HL-60 (cell line): Measurements from ENCODE around the gene MORN5.

Source experiments
- DNase-seq, 2 experiments: peaks; one replicate each; pipeline ENCODE4 v3.0.0-alpha.2; 2010 to 2020; ENCODE audit warnings: low read depth in 1 of 2, low spot score in 1 of 2
- H3K27ac ChIP-seq: fragments of 250-450 bp; sonication (Bioruptor Pico); replicated peaks from 2 replicates; pipeline ENCODE4 v1.5.1; 2020; ENCODE audit warnings: mild to moderate bottlenecking, moderate library complexity
- H3K27me3 ChIP-seq: fragments of 250-450 bp; sonication (Bioruptor Pico); 2 replicates; pipeline ENCODE4 v1.5.1; 2021; ENCODE audit warnings: mild to moderate bottlenecking, moderate library complexity; ENCODE audit not compliant: insufficient read depth, poor library complexity, severe bottlenecking
- H3K4me3 ChIP-seq: replicated peaks from 2 replicates; pipeline ENCODE4 v1.5.1; 2011; ENCODE audit warnings: mild to moderate bottlenecking, control low read depth, low read length; ENCODE audit not compliant: insufficient read depth
- CTCF ChIP-seq: IDR thresholded peaks from one replicate; pipeline ENCODE4 v1.5.1; 2011; ENCODE audit warnings: low read length, control low read depth, inconsistent platforms; ENCODE audit not compliant: insufficient read depth
- GABPA ChIP-seq: IDR thresholded peaks from 2 replicates; pipeline ENCODE4 v1.6.1; 2012; ENCODE audit warnings: low read depth
- POLR2AphosphoS5 ChIP-seq: IDR thresholded peaks from 2 replicates; pipeline ENCODE4 v1.6.1; 2012; ENCODE audit warnings: low read depth
- REST ChIP-seq: IDR thresholded peaks from 2 replicates; pipeline ENCODE4 v1.6.1; 2012; ENCODE audit warnings: low read depth; ENCODE audit not compliant: insufficient replicate concordance
- SPI1 ChIP-seq: IDR thresholded peaks from 2 replicates; pipeline ENCODE4 v1.6.1; 2012; ENCODE audit warnings: low read depth, mild to moderate bottlenecking, borderline replicate concordance

Gene MORN5

GRCh38 chr9:122119721-122120120 is 40.0 kb upstream of the MORN5 start:
- no peak for DNase-seq
- H3K27me3 ChIP-seq: peaks cover 2% of the 10 kb centered on the region
- TF ChIP-seq SPI1 (no peak), POLR2AphosphoS5 (no peak), CTCF (no peak), REST (no peak), GABPA (no peak)
- no peak overlapping the region for H3K27ac ChIP-seq
- no peak overlapping the region for H3K4me3 ChIP-seq

GRCh38 chr9:122120316-122121071 is 39.2 kb upstream of the MORN5 start:
- no peak for DNase-seq
- TF ChIP-seq GABPA (no peak), SPI1 (no peak), POLR2AphosphoS5 (no peak), REST (no peak), CTCF (no peak)
- no peak overlapping the region for H3K27ac ChIP-seq

GRCh38 chr9:122121391-122121790 is 38.3 kb upstream of the MORN5 start:
- Histone ChIP-seq H3K4me3 (no peak overlapping the region), H3K27ac (no peak overlapping the region), H3K27me3 (peaks cover 5% of the 10 kb centered on the region)
- TF ChIP-seq SPI1 (no peak), GABPA (no peak), CTCF (no peak), POLR2AphosphoS5 (no peak), REST (no peak)
- no peak for DNase-seq

More at GRCh38 chr9:122120316-122121071, 39.2 kb upstream of the MORN5 start:
- Histone ChIP-seq H3K4me3 (no peak overlapping the region), H3K27me3 (peaks cover 2% of the 10 kb centered on the region)
